Measurements from ENCODE around the gene ROBO1. TPM values are rescaled to one million over a fixed set of nuclear protein-coding genes. Genes with fewer than 3 reads are reported as not detected.

The ROBO1 gene
- total RNA-seq, 2 experiments from 2014 or later, result 0.36 to 0.69 TPM

DNA sequence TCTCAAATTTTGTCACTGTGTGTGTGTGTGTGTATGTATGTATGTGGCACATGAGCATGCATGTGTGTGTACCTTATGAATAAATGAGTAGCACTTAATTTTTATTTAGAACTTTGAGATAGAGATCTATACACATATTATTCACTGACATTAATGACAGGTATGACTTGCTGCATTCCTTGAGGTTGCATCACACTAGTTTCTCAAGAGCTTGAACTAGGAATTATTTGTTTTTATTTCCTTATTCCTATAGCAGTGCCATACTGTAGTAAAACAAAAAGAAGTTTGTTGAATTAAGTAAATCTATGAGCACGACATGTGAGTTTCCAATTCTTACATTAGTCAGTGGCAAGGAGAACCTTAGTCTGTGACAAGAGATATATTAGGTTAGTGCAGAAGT lies 943.9 kb downstream of the ROBO1 start:
- Mint-ChIP-seq H3K27ac (no peak overlapping the region), H3K9me3 (peaks cover 7% of the 10 kb centered on the region), H3K27me3 (no peaks in the 10 kb centered on the region), H3K36me3 (ENCODE audit: low read depth) (no peaks in the 10 kb centered on the region), H3K4me1 (ENCODE audit: low read depth) (no peaks in the 10 kb centered on the region), H3K4me3 (no peak overlapping the region)
- H3K4me1 ChIP-seq (ENCODE audit: insufficient read depth, low read length), result no peaks in the 10 kb centered on the region
- ATAC-seq (ENCODE audit: poor library complexity) (no peak), DNase-seq (no peak)
- H3K27ac ChIP-seq (ENCODE audit: low read depth in 1 of 2, low read length in 2 of 2), result no peak overlapping the region
- no peak overlapping the region for H3K4me3 ChIP-seq (ENCODE audit: low read length)
- TF ChIP-seq, protein P1, sequence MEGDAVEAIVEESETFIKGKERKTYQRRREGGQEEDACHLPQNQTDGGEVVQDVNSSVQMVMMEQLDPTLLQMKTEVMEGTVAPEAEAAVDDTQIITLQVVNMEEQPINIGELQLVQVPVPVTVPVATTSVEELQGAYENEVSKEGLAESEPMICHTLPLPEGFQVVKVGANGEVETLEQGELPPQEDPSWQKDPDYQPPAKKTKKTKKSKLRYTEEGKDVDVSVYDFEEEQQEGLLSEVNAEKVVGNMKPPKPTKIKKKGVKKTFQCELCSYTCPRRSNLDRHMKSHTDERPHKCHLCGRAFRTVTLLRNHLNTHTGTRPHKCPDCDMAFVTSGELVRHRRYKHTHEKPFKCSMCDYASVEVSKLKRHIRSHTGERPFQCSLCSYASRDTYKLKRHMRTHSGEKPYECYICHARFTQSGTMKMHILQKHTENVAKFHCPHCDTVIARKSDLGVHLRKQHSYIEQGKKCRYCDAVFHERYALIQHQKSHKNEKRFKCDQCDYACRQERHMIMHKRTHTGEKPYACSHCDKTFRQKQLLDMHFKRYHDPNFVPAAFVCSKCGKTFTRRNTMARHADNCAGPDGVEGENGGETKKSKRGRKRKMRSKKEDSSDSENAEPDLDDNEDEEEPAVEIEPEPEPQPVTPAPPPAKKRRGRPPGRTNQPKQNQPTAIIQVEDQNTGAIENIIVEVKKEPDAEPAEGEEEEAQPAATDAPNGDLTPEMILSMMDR (IDR thresholded peaks at IDR 0.05), result no peak
- no peaks in the 10 kb centered on the region for H3K36me3 ChIP-seq (ENCODE audit: insufficient read depth, low read length)
- ChIA-PET CTCF (no interaction called here), POLR2A (no interaction called here)
- no peaks in the 10 kb centered on the region for H3K9me3 ChIP-seq (ENCODE audit: control insufficient read depth in 1 of 2, insufficient read depth in 1 of 2, low read length in 2 of 2)
- intact Hi-C loops (cut with DNase I, micrococcal nuclease), result no loop called here
- H3K27me3 ChIP-seq (ENCODE audit: control insufficient read depth in 1 of 2, insufficient read depth in 2 of 2, low read length in 2 of 2), result no peaks in the 10 kb centered on the region

DNA sequence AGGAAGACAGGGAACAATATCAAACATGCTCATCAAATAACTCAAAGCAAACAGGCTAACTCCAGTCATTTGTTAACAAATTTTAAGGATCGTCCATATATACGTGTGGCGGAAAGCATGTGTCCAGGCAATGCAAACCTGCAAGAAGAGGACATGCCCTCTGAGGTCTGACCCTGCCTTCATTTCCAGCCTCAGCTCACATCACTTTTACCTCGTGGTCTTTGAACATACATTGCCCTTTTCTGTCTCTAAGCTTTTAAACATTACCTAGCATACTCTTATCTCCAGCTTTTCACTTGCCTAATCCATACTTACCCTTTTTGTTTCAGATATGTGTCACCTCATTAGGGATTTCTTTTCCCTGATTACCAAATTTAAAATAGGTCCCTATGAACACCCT lies 944.4 kb downstream of the ROBO1 start:
- POLR2A ChIA-PET, result no interaction called here
- H3K4me3 ChIP-seq (ENCODE audit: low read length), result no peak overlapping the region
- Mint-ChIP-seq H3K27ac (no peak overlapping the region), H3K27me3 (no peaks in the 10 kb centered on the region), H3K36me3 (ENCODE audit: low read depth) (no peaks in the 10 kb centered on the region), H3K4me3 (no peak overlapping the region), H3K4me1 (ENCODE audit: low read depth) (no peaks in the 10 kb centered on the region), H3K9me3 (peaks cover 7% of the 10 kb centered on the region)
- H3K36me3 ChIP-seq (ENCODE audit: insufficient read depth, low read length), result no peaks in the 10 kb centered on the region
- no peaks in the 10 kb centered on the region for H3K27me3 ChIP-seq (ENCODE audit: control insufficient read depth in 1 of 2, insufficient read depth in 2 of 2, low read length in 2 of 2)
- DNase-seq (no peak), ATAC-seq (ENCODE audit: poor library complexity) (no peak)
- peaks cover 0 to 3% of the 10 kb centered on the region in 2 experiments for H3K9me3 ChIP-seq (ENCODE audit: control insufficient read depth in 1 of 2, insufficient read depth in 1 of 2, low read length in 2 of 2)
- TF ChIP-seq, protein P1 (IDR thresholded peaks at IDR 0.05), result no peak
- H3K27ac ChIP-seq (ENCODE audit: low read depth in 1 of 2, low read length in 2 of 2), result no peak overlapping the region
- CTCF ChIA-PET, result no interaction called here
- intact Hi-C loops (cut with DNase I, micrococcal nuclease), result no loop called here
- H3K4me1 ChIP-seq (ENCODE audit: insufficient read depth, low read length), result no peaks in the 10 kb centered on the region

DNA sequence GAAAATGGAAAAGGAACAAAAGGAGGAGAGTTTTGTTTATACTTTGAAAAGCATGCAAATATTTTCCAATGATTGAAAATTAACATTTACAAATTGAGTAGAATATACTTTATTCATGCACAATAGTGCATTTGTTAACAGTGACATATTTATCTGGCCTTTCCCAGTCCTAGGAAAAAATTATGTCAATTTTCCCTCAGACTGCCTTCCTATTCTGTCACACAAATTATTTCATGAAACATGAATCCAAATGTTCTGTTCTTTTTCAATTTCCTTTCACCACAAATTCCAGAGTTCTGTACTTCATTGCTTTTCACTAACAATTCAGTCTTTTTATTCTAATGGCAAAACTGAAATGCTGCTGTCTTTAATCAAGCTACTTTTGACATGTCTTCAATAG lies 945.1 kb downstream of the ROBO1 start:
- no peaks in the 10 kb centered on the region for H3K27me3 ChIP-seq (ENCODE audit: control insufficient read depth in 1 of 2, insufficient read depth in 2 of 2, low read length in 2 of 2)
- no peak overlapping the region for H3K4me3 Mint-ChIP-seq
- no peaks in the 10 kb centered on the region for H3K27me3 Mint-ChIP-seq
- TF ChIP-seq, protein P1 (IDR thresholded peaks at IDR 0.05), result no peak
- no peak overlapping the region for H3K27ac Mint-ChIP-seq
- H3K9me3 Mint-ChIP-seq, result peaks cover 7% of the 10 kb centered on the region
- H3K27ac ChIP-seq (ENCODE audit: low read depth in 1 of 2, low read length in 2 of 2), result no peak overlapping the region
- peaks cover 0 to 8% of the 10 kb centered on the region in 2 experiments for H3K9me3 ChIP-seq (ENCODE audit: control insufficient read depth in 1 of 2, insufficient read depth in 1 of 2, low read length in 2 of 2)
- no peaks in the 10 kb centered on the region for H3K4me1 Mint-ChIP-seq (ENCODE audit: low read depth)
- DNase-seq (no peak), ATAC-seq (ENCODE audit: poor library complexity) (no peak)
- H3K4me3 ChIP-seq (ENCODE audit: low read length), result no peak overlapping the region
- POLR2A ChIA-PET, result no interaction called here
- intact Hi-C loops (cut with DNase I, micrococcal nuclease), result no loop called here
- H3K36me3 Mint-ChIP-seq (ENCODE audit: low read depth), result no peaks in the 10 kb centered on the region
- CTCF ChIA-PET, result no interaction called here
- H3K4me1 ChIP-seq (ENCODE audit: insufficient read depth, low read length), result no peaks in the 10 kb centered on the region
- H3K36me3 ChIP-seq (ENCODE audit: insufficient read depth, low read length), result no peaks in the 10 kb centered on the region

Measured in CD4-positive, alpha-beta T cell (primary cell).